A549 (cell line): ENCODE results near the gene PCSK5.

Experiments used
- BHLHE40 ChIP-seq: IDR thresholded peaks from 2 replicates; pipeline ENCODE4 v1.6.1; 2012; ENCODE audit warnings: low read depth, low read length, inconsistent platforms
- ELK1 ChIP-seq: fragments of 150-350 bp; IDR thresholded peaks from 2 replicates; pipeline ENCODE4 v1.6.1; 2014; ENCODE audit warnings: low read depth, mild to moderate bottlenecking, low read length
- JUN ChIP-seq, 2 experiments: fragments of >200 bp; sonication (Bioruptor Twin); formaldehyde crosslinking; IDR thresholded peaks; 2 replicates in 1 of 2; 3 replicates in 1 of 2; pipeline ENCODE4 v1.6.1; 2016 to 2017
- MAFK ChIP-seq: fragments of 450-650 bp; IDR thresholded peaks from 2 replicates; pipeline ENCODE4 v1.6.1; 2014; ENCODE audit not compliant: partially characterized antibody
- MAZ ChIP-seq: fragments of 150-350 bp; IDR thresholded peaks from 2 replicates; pipeline ENCODE4 v1.6.1; 2014; ENCODE audit warnings: antibody characterized with exemption, low read depth, low read length, borderline replicate concordance
- MYC ChIP-seq: IDR thresholded peaks from 2 replicates; pipeline ENCODE4 v1.6.1; 2012; ENCODE audit warnings: mild to moderate bottlenecking, inconsistent platforms, low read length, improper control_type of control experiment, borderline replicate concordance
- PBX3 ChIP-seq: IDR thresholded peaks from 2 replicates; pipeline ENCODE4 v1.6.1; 2012
- PHF8 ChIP-seq: fragments of 200-600 bp; sonication (generic); IDR thresholded peaks from 2 replicates; pipeline ENCODE4 v1.6.1; 2016; ENCODE audit warnings: low read depth, mild to moderate bottlenecking, antibody characterized with exemption, moderate library complexity, borderline replicate concordance
- POLR2A ChIP-seq: IDR thresholded peaks from 2 replicates; pipeline ENCODE4 v1.6.1; 2012; ENCODE audit warnings: mild to moderate bottlenecking, low read length
- RAD21 ChIP-seq, 2 experiments: fragments of >200 bp in 1 of 2; sonication (Bioruptor Twin) in 1 of 2; formaldehyde crosslinking in 1 of 2; IDR thresholded peaks in 1 of 2; conservative IDR thresholded peaks in 1 of 2; 2 replicates in 1 of 2; 3 replicates in 1 of 2; pipeline ENCODE4 v1.6.1; 2012 to 2018; ENCODE audit warnings: inconsistent platforms in 1 of 2
- RFX5 ChIP-seq: fragments of 450-650 bp; IDR thresholded peaks from 2 replicates; pipeline ENCODE4 v1.7.1; 2014; ENCODE audit warnings: antibody characterized with exemption, mild to moderate bottlenecking, moderate library complexity
- ZFP36 ChIP-seq: fragments of 450-650 bp; IDR thresholded peaks from 2 replicates; pipeline ENCODE4 v1.6.1; 2014; ENCODE audit warnings: borderline replicate concordance; ENCODE audit not compliant: partially characterized antibody
- TF ChIP-seq, protein P1 (sequence below): fragments of >200 bp; sonication (Bioruptor Twin); formaldehyde crosslinking; IDR thresholded peaks from 3 replicates; pipeline ENCODE4 v1.5.1; 2016
- TF ChIP-seq, protein P2 (sequence below): IDR thresholded peaks from 2 replicates; pipeline ENCODE4 v1.6.1; 2012

- TF ChIP-seq, protein P1, sequence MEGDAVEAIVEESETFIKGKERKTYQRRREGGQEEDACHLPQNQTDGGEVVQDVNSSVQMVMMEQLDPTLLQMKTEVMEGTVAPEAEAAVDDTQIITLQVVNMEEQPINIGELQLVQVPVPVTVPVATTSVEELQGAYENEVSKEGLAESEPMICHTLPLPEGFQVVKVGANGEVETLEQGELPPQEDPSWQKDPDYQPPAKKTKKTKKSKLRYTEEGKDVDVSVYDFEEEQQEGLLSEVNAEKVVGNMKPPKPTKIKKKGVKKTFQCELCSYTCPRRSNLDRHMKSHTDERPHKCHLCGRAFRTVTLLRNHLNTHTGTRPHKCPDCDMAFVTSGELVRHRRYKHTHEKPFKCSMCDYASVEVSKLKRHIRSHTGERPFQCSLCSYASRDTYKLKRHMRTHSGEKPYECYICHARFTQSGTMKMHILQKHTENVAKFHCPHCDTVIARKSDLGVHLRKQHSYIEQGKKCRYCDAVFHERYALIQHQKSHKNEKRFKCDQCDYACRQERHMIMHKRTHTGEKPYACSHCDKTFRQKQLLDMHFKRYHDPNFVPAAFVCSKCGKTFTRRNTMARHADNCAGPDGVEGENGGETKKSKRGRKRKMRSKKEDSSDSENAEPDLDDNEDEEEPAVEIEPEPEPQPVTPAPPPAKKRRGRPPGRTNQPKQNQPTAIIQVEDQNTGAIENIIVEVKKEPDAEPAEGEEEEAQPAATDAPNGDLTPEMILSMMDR, result no peak
- TF ChIP-seq BHLHE40 (no peak), ZFP36 (no peak), RFX5 (no peak), MYC (no peak), ELK1 (no peak), JUN (IDR thresholded peaks at IDR 0.05) (no peak), MAZ (no peak), POLR2A (no peak), PHF8 (no peak), RAD21 (conservative IDR thresholded peaks at IDR 0.05 in 1 of 2, IDR thresholded peaks at IDR 0.05 in 1 of 2) (no peak), MAFK (no peak), PBX3 (no peak)
- TF ChIP-seq, protein P2, sequence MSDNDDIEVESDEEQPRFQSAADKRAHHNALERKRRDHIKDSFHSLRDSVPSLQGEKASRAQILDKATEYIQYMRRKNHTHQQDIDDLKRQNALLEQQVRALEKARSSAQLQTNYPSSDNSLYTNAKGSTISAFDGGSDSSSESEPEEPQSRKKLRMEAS, result no peak
Measured at GRCh38 chr9:76313771-76314170, 423.3 kb downstream of the PCSK5 start.
